C4-2B (cell line): ENCODE data around the gene KAT7.

ENCODE experiments used
- ZFX ChIP-seq: fragments of 450-650 bp; IDR thresholded peaks from 2 replicates; pipeline ENCODE4 v1.6.1; 2017
- TF ChIP-seq, protein P1 (sequence below): fragments of 450-650 bp; conservative IDR thresholded peaks from 2 replicates; pipeline ENCODE4 v1.5.1; 2017; ENCODE audit warnings: mild to moderate bottlenecking

DNA sequence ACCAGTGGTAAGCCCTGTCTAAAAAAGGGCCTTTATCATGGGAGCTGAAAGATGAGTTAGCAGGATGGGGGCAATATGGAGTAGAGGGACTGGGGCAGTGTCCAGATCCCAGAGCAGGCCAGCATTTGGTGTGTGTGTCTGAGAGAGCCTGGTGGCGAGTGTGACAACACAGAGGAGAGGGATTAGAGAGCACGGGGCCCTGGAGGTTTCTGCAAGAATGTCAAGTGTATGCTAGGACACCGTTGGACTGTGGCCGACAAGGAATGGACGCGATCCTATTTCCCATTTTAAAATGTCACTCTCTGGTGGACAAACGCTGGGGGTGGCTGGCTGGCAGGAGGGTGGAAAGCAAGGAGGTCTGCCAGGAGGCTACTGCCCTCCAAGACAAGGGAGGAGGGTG is 47.0 kb downstream of the KAT7 start:
- TF ChIP-seq, protein P1, sequence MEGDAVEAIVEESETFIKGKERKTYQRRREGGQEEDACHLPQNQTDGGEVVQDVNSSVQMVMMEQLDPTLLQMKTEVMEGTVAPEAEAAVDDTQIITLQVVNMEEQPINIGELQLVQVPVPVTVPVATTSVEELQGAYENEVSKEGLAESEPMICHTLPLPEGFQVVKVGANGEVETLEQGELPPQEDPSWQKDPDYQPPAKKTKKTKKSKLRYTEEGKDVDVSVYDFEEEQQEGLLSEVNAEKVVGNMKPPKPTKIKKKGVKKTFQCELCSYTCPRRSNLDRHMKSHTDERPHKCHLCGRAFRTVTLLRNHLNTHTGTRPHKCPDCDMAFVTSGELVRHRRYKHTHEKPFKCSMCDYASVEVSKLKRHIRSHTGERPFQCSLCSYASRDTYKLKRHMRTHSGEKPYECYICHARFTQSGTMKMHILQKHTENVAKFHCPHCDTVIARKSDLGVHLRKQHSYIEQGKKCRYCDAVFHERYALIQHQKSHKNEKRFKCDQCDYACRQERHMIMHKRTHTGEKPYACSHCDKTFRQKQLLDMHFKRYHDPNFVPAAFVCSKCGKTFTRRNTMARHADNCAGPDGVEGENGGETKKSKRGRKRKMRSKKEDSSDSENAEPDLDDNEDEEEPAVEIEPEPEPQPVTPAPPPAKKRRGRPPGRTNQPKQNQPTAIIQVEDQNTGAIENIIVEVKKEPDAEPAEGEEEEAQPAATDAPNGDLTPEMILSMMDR, result no peak
- TF ChIP-seq ZFX, result no peak
